ENCODE measurements around the gene COX5A. TPM values are rescaled to one million over a fixed set of nuclear protein-coding genes. Genes with fewer than 3 reads are reported as not detected.

The COX5A gene
- total RNA-seq, 3 donors from 2014 or later: 55.6 to 73.8 (median 58.3) TPM

- intact Hi-C loops (cut with DNase I; ENCODE audit: low total_unique reads): no loop called here
- H3K4me1 ChIP-seq: no peaks in the 10 kb centered on the region
- DNase-seq (ENCODE audit: low spot score in 2 of 2): no peak
- H3K27ac ChIP-seq: no peak overlapping the region
- no peaks in the 10 kb centered on the region for H3K36me3 ChIP-seq
- no peak for TF ChIP-seq POLR2A (IDR thresholded peaks at IDR 0.05)
- no peak for TF ChIP-seq CTCF (IDR thresholded peaks at IDR 0.05)
- no peak for TF ChIP-seq POLR2AphosphoS5 (IDR thresholded peaks at IDR 0.05)
- H3K4me3 ChIP-seq: no peak overlapping the region
- H3K27me3 ChIP-seq: no peaks in the 10 kb centered on the region
- H3K9me3 ChIP-seq: no peaks in the 10 kb centered on the region
Measured at GRCh38 chr15:74962671-74963070, 24.8 kb upstream of the COX5A start.

DNA sequence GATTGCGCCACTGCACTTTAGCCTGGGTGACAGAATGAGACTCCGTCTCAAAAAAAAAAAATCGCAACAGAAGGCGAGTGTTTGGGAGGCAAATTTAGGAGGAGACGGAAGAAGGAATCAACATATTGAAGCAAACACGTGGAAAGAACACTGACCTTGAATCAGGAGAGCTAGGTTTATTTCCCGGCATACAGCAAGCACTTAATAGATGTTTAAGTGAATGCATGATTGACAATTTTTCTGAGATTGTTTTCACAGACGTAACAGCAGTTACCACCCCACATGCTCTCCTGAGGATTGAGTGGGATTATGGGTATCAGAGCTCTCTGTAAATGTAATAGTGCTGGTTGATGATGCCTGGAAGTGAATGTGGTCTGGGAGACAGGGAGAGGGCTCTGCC is 24.3 kb upstream of the COX5A start:
- peaks cover 0 to 3% of the 10 kb centered on the region in 2 donors for H3K4me1 ChIP-seq
- DNase-seq (ENCODE audit: low spot score in 2 of 2): no peak
- no peaks in the 10 kb centered on the region for H3K36me3 ChIP-seq
- H3K27me3 ChIP-seq: no peaks in the 10 kb centered on the region
- TF ChIP-seq POLR2AphosphoS5 (IDR thresholded peaks at IDR 0.05): no peak
- TF ChIP-seq POLR2A (IDR thresholded peaks at IDR 0.05): no peak
- no peak for TF ChIP-seq CTCF (IDR thresholded peaks at IDR 0.05)
- no peaks in the 10 kb centered on the region for H3K9me3 ChIP-seq
- intact Hi-C loops (cut with DNase I; ENCODE audit: low total_unique reads): no loop called here
- no peak overlapping the region for H3K27ac ChIP-seq
- H3K4me3 ChIP-seq: no peak overlapping the region

GRCh38 chr15:74961616-74962015 is 23.7 kb upstream of the COX5A start:
- Histone ChIP-seq H3K9me3 (no peaks in the 10 kb centered on the region), H3K27me3 (no peaks in the 10 kb centered on the region), H3K27ac (no peak overlapping the region), H3K4me1 (peaks cover 0 to 4% of the 10 kb centered on the region in 2 donors), H3K36me3 (no peaks in the 10 kb centered on the region), H3K4me3 (no peak overlapping the region)
- DNase-seq (ENCODE audit: low spot score in 2 of 2): no peak
- intact Hi-C loops (cut with DNase I; ENCODE audit: low total_unique reads): no loop called here
- TF ChIP-seq CTCF (IDR thresholded peaks at IDR 0.05) (no peak), POLR2AphosphoS5 (IDR thresholded peaks at IDR 0.05) (no peak), POLR2A (IDR thresholded peaks at IDR 0.05) (no peak)

GRCh38 chr15:74960995-74961588 is 23.2 kb upstream of the COX5A start:
- Histone ChIP-seq H3K4me1 (peaks cover 0 to 4% of the 10 kb centered on the region in 2 donors), H3K27ac (no peak overlapping the region), H3K27me3 (no peaks in the 10 kb centered on the region), H3K9me3 (no peaks in the 10 kb centered on the region), H3K36me3 (no peaks in the 10 kb centered on the region), H3K4me3 (no peak overlapping the region)
- intact Hi-C loops (cut with DNase I; ENCODE audit: low total_unique reads): no loop called here
- no peak for DNase-seq (ENCODE audit: low spot score in 2 of 2)
- no peak for TF ChIP-seq POLR2A (IDR thresholded peaks at IDR 0.05)
- no peak for TF ChIP-seq CTCF (IDR thresholded peaks at IDR 0.05)
- TF ChIP-seq POLR2AphosphoS5 (IDR thresholded peaks at IDR 0.05): no peak

DNA sequence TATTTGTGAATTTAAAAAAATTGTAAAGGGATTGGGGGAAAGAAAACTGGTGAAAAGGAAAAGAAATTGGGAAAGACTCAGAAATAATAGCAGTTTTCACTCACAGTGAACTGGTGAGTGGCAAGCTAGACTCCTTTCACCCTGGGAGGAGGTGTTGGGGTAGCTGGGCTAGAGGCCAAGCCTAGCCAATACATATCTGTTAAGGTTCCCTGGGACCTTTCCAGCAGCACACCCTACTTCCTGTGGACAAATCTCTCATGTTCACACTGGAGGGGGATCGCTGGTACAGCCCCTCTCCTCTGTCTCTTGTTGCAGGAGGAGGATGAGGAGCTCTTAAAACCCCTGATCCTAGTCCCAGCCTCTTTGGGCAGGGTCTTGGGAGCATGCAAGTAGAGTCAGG is 22.4 kb upstream of the COX5A start:
- DNase-seq (ENCODE audit: low spot score in 2 of 2): no peak
- no peaks in the 10 kb centered on the region for H3K27me3 ChIP-seq
- no peaks in the 10 kb centered on the region for H3K36me3 ChIP-seq
- peaks cover 0 to 4% of the 10 kb centered on the region in 2 donors for H3K4me1 ChIP-seq
- H3K9me3 ChIP-seq: no peaks in the 10 kb centered on the region
- TF ChIP-seq POLR2A (IDR thresholded peaks at IDR 0.05) (no peak), POLR2AphosphoS5 (IDR thresholded peaks at IDR 0.05) (no peak), CTCF (IDR thresholded peaks at IDR 0.05) (no peak)
- intact Hi-C loops (cut with DNase I; ENCODE audit: low total_unique reads): no loop called here
- no peak overlapping the region for H3K4me3 ChIP-seq
- H3K27ac ChIP-seq: no peak overlapping the region

Measured in breast epithelium (tissue), 4 donors.